ENCODE data around the gene FAF1.

DNA sequence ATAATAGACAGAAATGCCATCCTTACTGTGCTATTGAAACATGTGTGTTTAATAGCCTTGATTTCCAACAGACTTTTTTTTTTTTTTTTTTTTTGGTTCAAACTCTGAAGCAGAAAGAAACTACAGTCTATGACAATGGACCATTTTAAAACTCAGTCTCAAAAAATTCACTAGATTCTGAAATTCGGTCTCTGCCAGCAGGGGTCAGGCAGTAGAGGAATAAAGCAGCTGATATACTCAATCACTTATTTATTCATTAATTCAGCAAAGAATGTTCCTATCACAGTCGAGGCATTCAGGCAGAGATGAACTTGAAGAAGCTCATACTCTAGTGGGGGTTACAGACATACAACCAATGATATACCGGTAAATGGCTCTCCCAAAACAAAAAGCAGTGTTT, 275.9 kb downstream of the FAF1 start:
- TF ChIP-seq POLR2A (IDR thresholded peaks at IDR 0.05; ENCODE audit: low read length) (no peak), GATA1 (IDR thresholded peaks at IDR 0.05; ENCODE audit: low read depth, low read length) (no peak)
